HK-2 (cell line): ENCODE data around the gene SPAG5.
A peak's percentile ranks its signal among the peaks of the same experiment; 100 is the strongest.

Experiments used
- DNase-seq: peaks from one replicate; pipeline ENCODE4 v3.0.0-alpha.2; 2018; ENCODE audit not compliant: unreplicated experiment

Gene SPAG5

GRCh38 chr17:28573966-28574480 lies 24.8 kb downstream of the SPAG5 start:
- no peak for DNase-seq

- no peak for DNase-seq
These were observed 25.3 kb downstream of the SPAG5 start for GRCh38 chr17:28573521-28573920.

DNA sequence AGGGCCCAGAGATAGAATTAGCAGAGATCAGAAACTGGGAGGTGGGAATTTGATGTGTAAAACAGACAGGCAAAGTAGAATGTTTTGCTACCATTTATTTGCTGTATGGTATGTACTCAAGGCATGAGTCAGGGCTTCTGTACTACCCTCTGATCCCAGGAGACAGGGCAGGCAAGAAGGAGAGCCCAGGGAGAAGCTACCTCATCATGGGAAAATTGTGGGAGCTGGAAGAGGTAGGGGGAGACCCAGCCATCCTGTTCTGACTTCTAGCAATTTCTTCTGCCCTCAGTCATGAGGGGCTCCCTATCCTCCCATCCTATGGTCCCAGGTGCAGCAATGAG lies 25.8 kb downstream of the SPAG5 start:
- no peak for DNase-seq

DNA sequence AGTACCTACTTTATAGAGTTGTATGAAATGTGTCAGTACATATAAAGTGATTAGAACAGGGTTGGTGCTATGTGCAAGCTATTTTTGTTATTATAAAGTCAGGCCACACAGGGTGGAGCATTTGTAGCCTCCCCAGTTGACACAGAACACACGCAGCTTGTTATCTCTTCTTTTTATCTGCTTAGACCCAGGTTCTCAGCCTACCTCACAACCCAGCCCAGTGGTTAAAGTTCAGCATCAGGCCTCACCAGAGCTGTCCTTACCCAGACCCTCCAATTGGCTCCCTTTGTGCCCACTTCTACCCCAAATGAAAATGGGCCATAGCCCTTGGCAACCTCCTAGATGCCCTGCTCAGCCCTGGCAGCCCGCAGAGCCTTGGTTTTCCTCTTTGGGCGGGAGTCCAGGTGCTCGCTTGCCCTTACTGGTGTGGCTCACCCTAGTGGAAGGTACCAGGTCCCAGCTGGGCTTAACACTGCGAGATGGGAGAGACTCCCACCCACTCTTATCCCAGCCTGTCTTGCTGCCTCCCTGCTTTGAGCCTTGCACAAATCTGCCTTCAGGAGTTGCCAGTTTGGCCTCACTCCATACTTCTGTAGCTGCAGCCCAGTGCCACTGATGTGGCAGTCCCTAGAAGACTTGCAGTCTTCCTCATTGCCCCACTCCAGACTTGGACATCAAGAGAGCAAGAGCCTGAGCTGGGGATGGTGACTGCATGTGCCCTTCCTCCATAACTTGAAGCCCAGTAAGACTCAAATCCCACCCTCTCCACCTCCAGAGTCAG lies 26.4 kb downstream of the SPAG5 start:
- no peak for DNase-seq

- DNase-seq = peak; percentile 96
These were observed 27.3 kb downstream of the SPAG5 start, which contains the start of gene PIGS for GRCh38 chr17:28571361-28572122. Gene PIGS (minus strand): TSS chr17:28571524. CDS start chr17:28571496, 28 bp downstream.

- DNase-seq = peak; percentile 42
These were observed 28.0 kb downstream of the SPAG5 start for GRCh38 chr17:28570716-28571360.

GRCh38 chr17:28569446-28569845 lies 29.4 kb downstream of the SPAG5 start:
- DNase-seq = no peak

- no peak for DNase-seq
These were observed 31.2 kb downstream of the SPAG5 start for GRCh38 chr17:28567604-28568003.

DNA sequence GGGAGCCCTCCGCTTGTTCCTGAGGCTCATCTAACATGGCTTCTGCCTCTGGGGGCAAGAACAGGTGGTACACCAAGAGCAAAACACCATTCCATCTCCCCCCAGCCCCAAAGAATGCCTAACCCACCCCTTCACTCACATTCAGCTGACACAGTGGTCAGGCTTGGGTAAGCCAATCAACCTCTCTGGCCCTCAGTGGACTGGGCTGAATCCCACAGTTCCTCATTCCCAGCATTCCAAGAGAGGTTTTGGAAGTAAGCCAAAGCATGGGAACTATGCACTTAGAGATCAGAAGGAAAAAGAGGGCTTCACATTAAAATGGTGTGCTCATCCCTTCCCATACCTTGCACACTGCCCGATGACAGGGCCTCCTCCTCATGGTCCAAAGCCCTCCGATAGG lies 35.4 kb downstream of the SPAG5 start:
- DNase-seq = peak; percentile 61

GRCh38 chr17:28555022-28555421 lies 43.8 kb downstream of the SPAG5 start:
- DNase-seq = no peak

GRCh38 chr17:28554565-28554964 lies 44.3 kb downstream of the SPAG5 start:
- no peak for DNase-seq

- DNase-seq = no peak
These were observed 45.8 kb downstream of the SPAG5 start for GRCh38 chr17:28553000-28553505.

DNA sequence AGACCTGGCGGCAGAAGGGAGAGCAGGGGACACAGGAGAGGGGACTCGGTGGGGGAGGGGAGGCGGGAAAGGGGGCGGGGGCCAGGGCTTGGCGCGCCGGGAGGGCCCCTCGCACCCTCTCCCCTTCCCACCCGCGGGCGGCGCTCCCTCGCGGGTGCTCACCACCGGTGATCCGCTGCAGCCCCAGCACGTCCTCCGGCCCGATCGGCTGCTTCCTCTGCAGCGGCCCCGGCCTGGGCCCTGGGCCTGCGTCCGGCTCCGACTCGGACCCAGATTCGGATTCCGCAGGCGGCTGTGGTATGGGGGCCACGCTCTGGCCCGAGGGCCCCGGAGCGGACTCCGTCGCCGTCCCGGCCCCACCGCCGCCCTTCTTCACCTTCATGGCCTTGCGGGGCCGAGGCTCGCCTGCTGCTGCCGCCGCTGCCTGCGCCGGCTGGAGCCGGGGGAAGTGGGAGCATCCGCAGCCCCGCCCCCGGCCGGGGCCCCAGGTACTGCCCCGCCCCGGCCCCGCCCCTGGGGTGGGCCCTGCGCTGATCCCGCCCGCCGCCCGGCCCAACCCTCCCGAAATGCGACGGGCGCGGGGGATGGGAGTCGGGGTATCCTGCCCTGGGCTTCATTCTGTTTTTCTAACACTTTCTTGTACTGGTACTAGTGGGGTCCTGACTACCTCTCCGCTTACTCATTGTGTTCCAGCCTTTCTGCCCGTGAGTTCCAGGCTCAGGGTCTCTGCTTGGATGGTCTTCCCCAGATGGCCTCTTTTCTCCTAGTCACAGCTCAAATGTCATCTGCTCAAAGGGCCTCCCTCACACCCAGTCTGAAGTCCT lies 46.4 kb downstream of the SPAG5 start, which contains the start of gene UNC119:
TSS of gene UNC119 (minus strand) at position 449 of the 824 bp plus-strand sequence. CDS start at position 382, 67 bp downstream.
- peak; percentile 78 for DNase-seq

DNA sequence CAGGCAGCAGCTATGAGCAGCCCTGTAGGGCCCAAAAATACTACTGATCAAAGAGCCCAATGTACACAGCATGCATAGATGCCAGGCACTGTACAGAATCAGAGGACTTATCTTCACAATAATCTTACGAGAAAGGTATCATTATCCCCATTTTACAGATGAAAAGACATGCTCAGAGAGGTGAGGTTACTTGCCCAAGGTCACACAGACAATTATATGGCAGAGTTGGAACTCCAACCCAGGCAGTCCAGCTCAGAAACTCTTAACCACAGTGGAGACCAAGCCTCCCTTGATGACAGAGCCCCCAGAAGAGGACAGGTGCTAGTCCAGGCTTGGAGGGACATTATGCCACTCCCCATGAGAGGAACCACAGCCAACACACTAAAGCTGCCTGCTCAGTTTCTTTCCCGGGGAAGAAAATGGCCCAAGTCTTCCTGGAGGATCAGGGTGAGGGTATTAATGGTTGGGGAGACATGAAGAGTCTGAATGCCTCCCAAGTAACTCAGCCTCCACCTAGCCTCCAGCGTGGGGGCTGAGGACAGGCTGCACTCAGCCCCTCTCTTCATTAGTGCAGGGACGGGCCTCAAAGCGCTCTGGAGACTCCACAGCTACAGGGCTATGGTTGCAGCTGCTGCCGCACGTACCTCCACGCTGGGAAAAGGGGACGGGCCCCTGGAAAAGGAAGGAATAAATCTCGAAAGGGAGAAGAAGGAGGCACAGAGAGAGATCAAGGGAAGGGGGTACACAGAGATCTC lies 47.2 kb downstream of the SPAG5 start:
- peak; percentile 43 for DNase-seq

- no peak for DNase-seq
These were observed 48.0 kb downstream of the SPAG5 start for GRCh38 chr17:28550858-28551257.

DNA sequence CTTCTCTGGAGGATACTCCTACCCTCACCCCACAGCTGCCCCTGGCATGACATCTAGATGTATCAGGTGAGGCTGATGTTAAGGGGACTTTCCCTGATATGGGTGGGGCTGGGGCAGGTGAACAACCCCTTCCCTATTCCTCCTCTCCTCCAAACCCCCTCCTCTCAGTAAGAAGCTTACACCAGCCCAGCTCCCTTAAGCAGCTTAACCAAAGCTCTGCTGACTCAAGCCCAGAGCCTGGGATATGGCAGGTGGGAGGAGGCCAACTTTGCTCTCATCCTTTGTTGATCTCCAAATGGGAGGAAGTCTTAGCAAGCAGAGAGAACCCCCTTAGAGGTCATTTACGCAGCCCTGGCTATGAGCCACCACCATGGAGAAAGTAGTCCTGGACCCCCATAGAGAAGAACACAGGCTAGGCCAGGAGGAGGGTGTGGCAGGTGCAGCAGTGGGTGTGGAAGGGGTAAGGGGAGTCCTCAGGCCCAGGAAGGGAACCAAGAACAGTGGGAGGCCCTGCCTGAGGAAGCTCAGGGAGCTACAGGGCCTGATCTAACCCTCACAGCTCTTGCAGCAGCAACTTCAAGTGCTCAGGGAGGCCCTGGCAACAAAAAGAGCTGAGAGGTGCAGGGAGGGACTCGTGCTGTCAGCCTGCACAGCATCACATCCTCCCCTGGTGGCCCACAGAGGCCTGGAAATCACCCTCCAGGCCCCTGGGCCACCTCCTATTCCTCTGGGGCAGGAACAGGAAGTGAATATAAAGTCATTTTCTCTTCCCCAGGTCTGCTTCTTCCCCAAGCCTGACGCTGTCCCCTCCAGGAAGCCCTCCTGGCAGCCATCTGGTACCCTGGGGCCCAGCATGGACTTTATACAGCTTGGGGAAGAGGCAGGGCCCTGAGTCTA lies 49.3 kb downstream of the SPAG5 start:
- DNase-seq = no peak

DNA sequence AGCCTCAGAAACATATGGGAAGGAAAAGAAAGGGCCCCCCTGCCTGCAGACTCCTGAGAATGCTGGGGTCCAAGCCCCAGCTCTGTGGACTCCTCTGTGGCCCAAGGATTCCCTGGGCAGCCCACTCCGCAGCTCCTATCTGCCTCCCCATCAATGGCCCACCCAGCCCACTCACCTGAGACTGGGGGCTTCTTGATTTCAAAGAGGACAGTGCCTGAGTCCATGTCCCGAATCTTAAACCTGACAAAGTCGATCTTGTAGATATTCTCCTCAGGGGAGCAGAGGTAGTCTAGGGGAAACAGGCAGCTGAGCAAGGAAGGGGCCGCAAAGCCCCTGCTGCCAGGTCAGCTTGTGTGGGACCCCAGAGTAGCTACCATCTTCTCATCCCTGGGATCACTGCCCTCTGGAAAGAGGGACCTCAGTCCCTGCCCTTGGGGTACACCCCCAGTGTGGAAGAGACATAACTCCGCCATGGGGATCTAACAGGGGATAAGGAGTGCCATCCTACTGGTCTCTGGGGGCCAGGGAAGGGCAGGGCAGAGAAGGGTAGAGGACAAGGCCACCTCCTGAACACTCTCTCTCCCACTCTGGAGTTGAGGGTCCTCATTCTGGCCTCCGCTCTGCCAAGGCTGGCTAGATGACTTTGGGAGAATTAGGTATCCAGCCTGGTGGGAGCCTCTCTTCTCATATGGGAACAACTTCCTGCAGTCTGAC lies 50.3 kb downstream of the SPAG5 start:
- DNase-seq = no peak

DNA sequence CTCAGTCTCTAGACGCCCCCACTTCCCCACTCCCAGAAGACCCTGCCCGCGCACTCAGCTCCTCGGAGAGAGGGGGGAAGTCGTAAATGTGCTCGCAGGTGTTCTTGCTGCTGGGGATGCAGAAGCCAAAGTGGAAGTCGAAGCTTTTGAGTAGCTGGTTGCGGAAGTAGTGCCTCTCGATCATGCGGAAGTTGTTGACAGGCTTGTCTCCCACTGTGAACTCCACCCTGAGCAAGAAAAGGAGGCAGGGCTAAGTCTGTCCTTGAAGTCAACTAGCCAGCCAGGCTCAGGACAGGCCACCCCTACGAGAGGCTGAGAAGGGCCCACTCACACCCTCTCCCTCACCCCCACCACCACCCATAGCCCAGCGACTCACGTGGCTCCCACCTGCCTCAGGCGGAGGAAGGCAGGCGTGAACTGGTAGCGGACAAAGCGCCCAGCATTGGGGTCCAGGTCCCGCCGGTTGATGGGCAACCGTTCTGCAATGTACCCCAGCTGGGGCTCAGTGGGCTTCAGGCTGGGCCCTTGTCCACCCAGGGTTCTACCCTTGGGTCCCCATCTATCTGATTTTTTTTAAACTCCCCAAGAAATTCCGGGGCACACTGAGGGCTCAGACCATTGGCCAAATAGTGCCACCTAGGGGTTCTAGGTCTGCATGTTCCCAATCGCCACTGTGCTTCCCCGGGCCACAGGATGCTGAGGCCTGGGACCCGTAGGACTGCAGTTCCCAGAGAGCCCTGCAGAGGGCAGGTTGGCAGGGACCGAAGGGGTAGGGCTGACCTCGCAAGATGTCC lies 51.0 kb downstream of the SPAG5 start:
- DNase-seq = peak; percentile 80
